Ammon's horn (tissue), 1 donor: ENCODE results near the gene SPDEF.
A peak's percentile ranks its signal among the peaks of the same experiment; 100 is the strongest.

Source experiments
- DNase-seq: peaks from one replicate; pipeline ENCODE4 v3.0.0-alpha.2; 2016; ENCODE audit warnings: low spot score

The SPDEF gene

GRCh38 chr6:34514593-34515472, 41.3 kb downstream of the SPDEF start:
- DNase-seq: peak; percentile 87

- DNase-seq: no peak
These were observed 42.0 kb downstream of the SPDEF start for GRCh38 chr6:34514112-34514511.

GRCh38 chr6:34513646-34514045, 42.5 kb downstream of the SPDEF start:
- DNase-seq: no peak

GRCh38 chr6:34512738-34513115, 43.4 kb downstream of the SPDEF start:
- DNase-seq: peak; percentile 1

GRCh38 chr6:34511915-34512737, 44.0 kb downstream of the SPDEF start:
- DNase-seq: no peak

- peak; percentile 43 for DNase-seq
These were observed 44.8 kb downstream of the SPDEF start for GRCh38 chr6:34511214-34511914.

GRCh38 chr6:34510299-34510698, 45.8 kb downstream of the SPDEF start:
- DNase-seq: no peak

GRCh38 chr6:34509782-34510181, 46.3 kb downstream of the SPDEF start:
- DNase-seq: no peak

- DNase-seq: no peak
These were observed 47.7 kb downstream of the SPDEF start for GRCh38 chr6:34508425-34508824.

- DNase-seq: no peak
These were observed 49.4 kb downstream of the SPDEF start for GRCh38 chr6:34506718-34507117.

- no peak for DNase-seq
These were observed 58.7 kb downstream of the SPDEF start for GRCh38 chr6:34497411-34497810.

GRCh38 chr6:34496103-34496685, 59.9 kb downstream of the SPDEF start:
- DNase-seq: no peak

- DNase-seq: no peak
These were observed 61.2 kb downstream of the SPDEF start for GRCh38 chr6:34494973-34495372.

- DNase-seq: no peak
These were observed 62.8 kb downstream of the SPDEF start for GRCh38 chr6:34493344-34493743.

- no peak for DNase-seq
These were observed 65.1 kb downstream of the SPDEF start for GRCh38 chr6:34491091-34491430.

GRCh38 chr6:34490390-34491090, 65.6 kb downstream of the SPDEF start:
- DNase-seq: no peak

- DNase-seq: no peak
These were observed 66.8 kb downstream of the SPDEF start for GRCh38 chr6:34489207-34489805.
